ENCODE data around the gene WDR41. TPM values are rescaled to one million over a fixed set of nuclear protein-coding genes. Genes with fewer than 3 reads are reported as not detected.
"Not testable (repeated sequence)": the region's sequence is repeated elsewhere in the genome, so short reads cannot be mapped to it uniquely, and the experiment has no call there.

Gene WDR41
- polyA plus RNA-seq, 1 experiment = 84.5 TPM

DNA sequence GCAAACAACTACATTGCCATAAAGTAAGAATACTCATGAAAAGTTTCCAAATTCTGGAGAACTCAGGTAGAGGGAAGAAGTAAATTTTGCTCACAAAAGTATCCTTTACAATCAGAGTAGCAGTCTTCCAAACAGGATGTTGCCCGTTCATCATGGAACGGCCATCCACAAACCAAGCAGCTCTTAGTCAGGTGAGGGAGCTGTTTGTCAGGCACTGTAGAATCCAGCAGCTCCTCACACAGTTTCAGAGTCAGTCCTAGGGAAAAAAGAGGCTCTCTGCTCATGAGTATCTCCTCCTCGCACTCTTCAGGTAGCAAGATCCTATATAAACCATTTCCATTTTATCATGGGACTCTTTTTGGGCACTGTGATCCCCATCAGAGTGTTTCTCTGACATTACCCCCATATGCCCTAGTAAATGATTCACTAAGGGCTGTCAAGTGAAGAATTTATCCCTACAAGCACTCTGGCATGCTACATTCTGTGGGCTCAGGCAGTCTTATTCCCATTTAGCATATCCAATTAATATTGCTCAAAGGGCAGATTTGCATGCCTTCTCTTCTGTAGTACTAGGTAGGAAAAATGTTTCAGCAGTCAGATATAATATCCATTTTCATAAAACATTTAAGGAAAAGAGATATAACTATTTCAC lies 97.9 kb downstream of the WDR41 start:
- Histone ChIP-seq H3K27ac (ENCODE audit: low read depth, low read length) (no peak overlapping the region), H3K4me3 (ENCODE audit: low read depth, low read length) (no peak overlapping the region), H3K27me3 (ENCODE audit: control insufficient read depth, insufficient read depth, low read length) (peaks cover 2% of the 10 kb centered on the region), H3K9me3 (ENCODE audit: control insufficient read depth, insufficient read depth, low read length) (no peaks in the 10 kb centered on the region)
- TF ChIP-seq, protein P1, sequence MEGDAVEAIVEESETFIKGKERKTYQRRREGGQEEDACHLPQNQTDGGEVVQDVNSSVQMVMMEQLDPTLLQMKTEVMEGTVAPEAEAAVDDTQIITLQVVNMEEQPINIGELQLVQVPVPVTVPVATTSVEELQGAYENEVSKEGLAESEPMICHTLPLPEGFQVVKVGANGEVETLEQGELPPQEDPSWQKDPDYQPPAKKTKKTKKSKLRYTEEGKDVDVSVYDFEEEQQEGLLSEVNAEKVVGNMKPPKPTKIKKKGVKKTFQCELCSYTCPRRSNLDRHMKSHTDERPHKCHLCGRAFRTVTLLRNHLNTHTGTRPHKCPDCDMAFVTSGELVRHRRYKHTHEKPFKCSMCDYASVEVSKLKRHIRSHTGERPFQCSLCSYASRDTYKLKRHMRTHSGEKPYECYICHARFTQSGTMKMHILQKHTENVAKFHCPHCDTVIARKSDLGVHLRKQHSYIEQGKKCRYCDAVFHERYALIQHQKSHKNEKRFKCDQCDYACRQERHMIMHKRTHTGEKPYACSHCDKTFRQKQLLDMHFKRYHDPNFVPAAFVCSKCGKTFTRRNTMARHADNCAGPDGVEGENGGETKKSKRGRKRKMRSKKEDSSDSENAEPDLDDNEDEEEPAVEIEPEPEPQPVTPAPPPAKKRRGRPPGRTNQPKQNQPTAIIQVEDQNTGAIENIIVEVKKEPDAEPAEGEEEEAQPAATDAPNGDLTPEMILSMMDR (IDR thresholded peaks at IDR 0.05; ENCODE audit: low read depth, low read length) = no peak
- no peak for DNase-seq (ENCODE audit: low read depth, low spot score)
- CTCF ChIA-PET = no interaction called here
- POLR2A ChIA-PET = no interaction called here

DNA sequence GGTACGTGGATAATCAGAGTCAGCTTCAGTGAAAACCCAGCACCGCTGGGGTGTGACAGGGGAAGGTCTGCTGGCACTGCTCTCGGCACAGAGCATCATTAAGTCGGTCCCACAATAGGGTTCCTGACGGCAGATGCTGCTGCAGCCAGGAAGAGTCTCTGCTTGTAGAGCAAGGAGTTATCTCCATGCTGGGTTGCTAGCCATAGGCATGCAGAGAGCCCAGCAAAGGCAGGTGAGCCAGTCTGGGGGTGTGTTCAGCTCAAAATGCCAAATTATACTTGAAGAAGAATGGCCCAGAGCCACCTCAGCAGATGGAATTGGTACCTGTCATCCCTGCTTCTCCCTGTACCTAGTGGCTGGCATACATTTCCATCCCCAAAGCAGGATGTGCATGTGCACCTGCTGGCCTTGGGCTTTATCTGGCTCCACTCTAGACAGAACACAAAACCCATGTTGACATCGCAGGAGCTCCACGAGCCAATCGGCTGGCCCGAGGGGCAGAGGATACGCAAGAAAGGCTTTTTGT lies 100.8 kb downstream of the WDR41 start:
- H3K27ac ChIP-seq (ENCODE audit: low read depth, low read length) = no peak overlapping the region
- H3K27me3 ChIP-seq (ENCODE audit: control insufficient read depth, insufficient read depth, low read length) = peaks cover 7% of the 10 kb centered on the region
- TF ChIP-seq, protein P1 (IDR thresholded peaks at IDR 0.05; ENCODE audit: low read depth, low read length) = no peak
- DNase-seq (ENCODE audit: low read depth, low spot score) = no peak
- H3K4me3 ChIP-seq (ENCODE audit: low read depth, low read length) = no peak overlapping the region
- CTCF ChIA-PET = interaction anchor here (1.2 kb wide), 1 partner anchor 102 kb away, joined by 3 read pairs; the partner anchor contains the start of gene WDR41
- H3K9me3 ChIP-seq (ENCODE audit: control insufficient read depth, insufficient read depth, low read length) = no peaks in the 10 kb centered on the region
- POLR2A ChIA-PET = no interaction called here

DNA sequence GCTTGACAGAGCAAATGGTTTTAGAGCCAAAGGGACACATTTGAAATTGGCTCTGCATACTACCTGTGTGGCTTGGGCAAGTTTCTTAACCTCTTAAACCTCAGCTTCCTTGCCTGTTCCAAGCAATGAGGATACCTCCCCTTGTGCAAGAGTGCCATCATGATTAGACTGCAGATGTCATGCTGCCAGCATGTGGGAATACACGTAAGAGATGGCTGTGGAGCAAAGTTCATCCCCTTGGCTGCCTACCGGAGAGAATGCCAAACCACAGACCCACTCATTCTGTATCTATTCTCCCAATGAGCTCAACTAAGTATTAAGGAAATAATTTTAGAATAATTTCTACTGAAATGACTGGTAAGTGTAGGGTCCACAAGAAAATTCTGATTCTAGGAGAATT lies 101.3 kb downstream of the WDR41 start:
- ChIA-PET POLR2A (no interaction called here), CTCF (interaction anchor here (1.2 kb wide), 1 partner anchor 102 kb away, joined by 3 read pairs; the partner anchor contains the start of gene WDR41)
- TF ChIP-seq, protein P1 (IDR thresholded peaks at IDR 0.05; ENCODE audit: low read depth, low read length) = no peak
- no peak overlapping the region for H3K27ac ChIP-seq (ENCODE audit: low read depth, low read length)
- peak; percentile 8 for DNase-seq (ENCODE audit: low read depth, low spot score)
- H3K27me3 ChIP-seq (ENCODE audit: control insufficient read depth, insufficient read depth, low read length) = peaks cover 7% of the 10 kb centered on the region
- H3K4me3 ChIP-seq (ENCODE audit: low read depth, low read length) = no peak overlapping the region
- H3K9me3 ChIP-seq (ENCODE audit: control insufficient read depth, insufficient read depth, low read length) = no peaks in the 10 kb centered on the region

DNA sequence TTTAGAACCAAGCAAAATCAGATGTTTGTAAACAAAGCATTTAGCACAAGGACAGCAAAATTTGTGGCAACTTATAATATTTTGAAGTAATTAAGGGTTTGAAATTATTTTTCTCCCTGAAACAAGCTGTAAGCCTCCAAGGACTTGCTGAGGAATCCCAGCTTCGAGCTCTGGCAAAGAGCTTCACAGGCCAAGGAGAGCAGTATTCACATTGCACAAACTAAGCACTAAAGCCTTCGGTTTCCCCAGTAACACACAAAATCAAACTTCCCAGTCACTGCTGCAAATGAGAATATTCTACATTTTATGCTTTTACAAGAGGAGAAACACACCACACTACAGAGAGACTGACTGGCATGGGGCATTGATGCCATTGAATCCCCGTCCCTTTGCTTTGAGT lies 101.9 kb downstream of the WDR41 start:
- TF ChIP-seq, protein P1 (IDR thresholded peaks at IDR 0.05; ENCODE audit: low read depth, low read length) = no peak
- peaks cover 7% of the 10 kb centered on the region for H3K27me3 ChIP-seq (ENCODE audit: control insufficient read depth, insufficient read depth, low read length)
- ChIA-PET CTCF (interaction anchor here (1.1 to 1.2 kb wide), 2 partner anchors 103 to 245 kb away, joined by 3 to 4 read pairs; partner anchors contain the start of gene WDR41), POLR2A (no interaction called here)
- no peaks in the 10 kb centered on the region for H3K9me3 ChIP-seq (ENCODE audit: control insufficient read depth, insufficient read depth, low read length)
- no peak for DNase-seq (ENCODE audit: low read depth, low spot score)
- H3K27ac ChIP-seq (ENCODE audit: low read depth, low read length) = no peak overlapping the region
- H3K4me3 ChIP-seq (ENCODE audit: low read depth, low read length) = no peak overlapping the region

DNA sequence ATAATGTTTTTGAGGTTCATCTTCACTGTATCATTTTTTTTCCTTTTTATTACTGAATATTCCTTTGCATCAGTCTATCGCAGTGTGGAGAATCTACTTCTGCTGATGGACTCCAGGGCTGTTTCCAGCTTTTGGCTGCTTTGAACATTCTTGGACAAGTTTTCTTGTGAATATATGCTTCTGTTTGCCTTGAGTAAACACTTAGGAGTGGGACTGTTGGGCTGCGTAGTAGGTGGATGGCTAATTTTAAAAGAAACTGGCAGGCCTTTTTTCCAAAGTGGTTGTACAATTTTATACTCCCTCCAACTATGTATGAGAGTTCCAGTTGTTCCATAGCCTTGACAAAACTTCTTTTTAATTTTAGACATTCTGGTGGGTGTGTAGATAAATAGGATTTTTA lies 102.4 kb downstream of the WDR41 start:
- Histone ChIP-seq H3K27me3 (ENCODE audit: control insufficient read depth, insufficient read depth, low read length) (peaks cover 7% of the 10 kb centered on the region), H3K9me3 (ENCODE audit: control insufficient read depth, insufficient read depth, low read length) (no peaks in the 10 kb centered on the region), H3K4me3 (ENCODE audit: low read depth, low read length) (no peak overlapping the region), H3K27ac (ENCODE audit: low read depth, low read length) (no peak overlapping the region)
- POLR2A ChIA-PET = no interaction called here
- TF ChIP-seq, protein P1 (IDR thresholded peaks at IDR 0.05; ENCODE audit: low read depth, low read length) = no peak
- DNase-seq (ENCODE audit: low read depth, low spot score) = no peak
- CTCF ChIA-PET = interaction anchor here (1.1 kb wide), 1 partner anchor 245 kb away, joined by 4 read pairs; no protein-coding TSS in a partner anchor

DNA sequence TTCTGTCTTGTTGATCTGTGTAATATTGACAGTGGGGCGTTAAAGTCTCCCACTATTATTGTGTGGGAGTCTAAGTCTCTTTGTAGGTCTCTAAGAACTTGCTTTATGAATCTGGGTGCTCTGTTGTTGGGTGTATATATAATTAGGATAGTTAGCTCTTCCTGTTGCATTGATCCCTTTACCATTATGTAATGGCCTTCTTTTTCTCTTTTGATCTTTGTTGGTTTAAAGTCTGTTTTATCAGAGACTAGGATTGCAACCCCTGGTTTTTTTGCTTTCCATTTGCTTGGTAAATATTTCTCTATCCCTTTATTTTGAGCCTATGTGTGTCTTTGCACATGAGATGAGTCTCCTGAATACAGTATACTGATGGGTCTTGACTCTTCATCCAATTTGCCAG lies 105.8 kb downstream of the WDR41 start:
- H3K4me3 ChIP-seq (ENCODE audit: low read depth, low read length); H3K27me3 ChIP-seq (ENCODE audit: control insufficient read depth, insufficient read depth, low read length); POLR2A ChIA-PET; H3K27ac ChIP-seq (ENCODE audit: low read depth, low read length); CTCF ChIA-PET; H3K9me3 ChIP-seq (ENCODE audit: control insufficient read depth, insufficient read depth, low read length); DNase-seq (ENCODE audit: low read depth, low spot score): not testable (repeated sequence)

DNA sequence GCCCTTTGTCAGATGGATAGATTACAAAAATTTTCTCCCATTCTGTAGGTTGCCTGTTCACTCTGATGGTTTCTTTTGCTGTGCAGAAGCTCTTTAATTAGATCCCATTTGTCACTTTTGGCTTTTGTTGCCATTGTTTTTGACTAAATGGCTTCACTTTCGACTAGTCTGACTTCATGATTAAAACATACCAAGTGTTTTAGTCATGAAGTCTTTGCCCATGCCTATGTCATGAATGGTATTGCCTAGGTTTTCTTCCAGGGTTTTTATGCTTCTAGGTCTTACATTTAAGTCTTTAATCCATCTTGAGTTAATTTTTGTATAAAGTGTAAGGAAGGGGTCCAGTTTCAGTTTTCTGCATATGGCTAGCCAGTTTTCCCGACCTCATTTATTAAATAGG lies 108.8 kb downstream of the WDR41 start:
- H3K4me3 ChIP-seq (ENCODE audit: low read depth, low read length); H3K27me3 ChIP-seq (ENCODE audit: control insufficient read depth, insufficient read depth, low read length); CTCF ChIA-PET; H3K9me3 ChIP-seq (ENCODE audit: control insufficient read depth, insufficient read depth, low read length); H3K27ac ChIP-seq (ENCODE audit: low read depth, low read length); POLR2A ChIA-PET; DNase-seq (ENCODE audit: low read depth, low spot score): not testable (repeated sequence)
